Measurements from ENCODE around the gene SALL3. TPM values are rescaled to one million over a fixed set of nuclear protein-coding genes. Genes with fewer than 3 reads are reported as not detected.

SALL3 gene
- total and polyA plus RNA-seq, 2 of the 4 experiments (the other 2 are of a cell fraction), result not detected

DNA sequence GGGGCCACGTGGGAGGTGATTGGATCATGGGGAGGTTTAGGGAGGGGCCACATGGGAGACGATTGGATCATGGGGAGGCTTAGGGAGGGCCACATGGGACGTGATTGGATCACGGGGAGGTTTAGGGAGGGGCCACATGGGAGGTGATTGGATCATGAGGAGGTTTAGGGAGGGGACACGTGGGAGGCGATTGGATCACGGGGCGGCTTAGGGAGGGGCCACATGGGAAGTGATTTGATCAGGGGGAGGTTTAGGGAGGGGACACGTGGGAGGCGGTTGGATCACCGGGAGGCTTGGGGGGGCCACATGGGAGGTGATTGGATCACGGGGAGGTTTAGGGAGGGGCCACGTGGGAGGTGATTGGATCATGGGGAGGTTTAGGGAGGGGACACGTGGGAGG, 22.5 kb upstream of the SALL3 start:
- H3K27me3 ChIP-seq (ENCODE audit: control insufficient read depth, insufficient read depth, low read length), result no peaks in the 10 kb centered on the region
- ChIA-PET CTCF (no interaction called here), POLR2A (ENCODE audit: unreplicated experiment) (no interaction called here)
- H3K56ac ChIP-seq (ENCODE audit: extremely low read depth, insufficient read depth, low read length), result no peak overlapping the region
- TF ChIP-seq FOS (IDR thresholded peaks at IDR 0.05; ENCODE audit: low read depth, low read length) (no peak), MAZ (IDR thresholded peaks at IDR 0.05; ENCODE audit: borderline replicate concordance, low read depth, low read length) (no peak), RAD21 (IDR thresholded peaks at IDR 0.05; ENCODE audit: low read length) (no peak), NFE2L2 (IDR thresholded peaks at IDR 0.05; ENCODE audit: low read depth, low read length) (no peak)
- TF ChIP-seq, protein P1, sequence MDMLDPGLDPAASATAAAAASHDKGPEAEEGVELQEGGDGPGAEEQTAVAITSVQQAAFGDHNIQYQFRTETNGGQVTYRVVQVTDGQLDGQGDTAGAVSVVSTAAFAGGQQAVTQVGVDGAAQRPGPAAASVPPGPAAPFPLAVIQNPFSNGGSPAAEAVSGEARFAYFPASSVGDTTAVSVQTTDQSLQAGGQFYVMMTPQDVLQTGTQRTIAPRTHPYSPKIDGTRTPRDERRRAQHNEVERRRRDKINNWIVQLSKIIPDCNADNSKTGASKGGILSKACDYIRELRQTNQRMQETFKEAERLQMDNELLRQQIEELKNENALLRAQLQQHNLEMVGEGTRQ (IDR thresholded peaks at IDR 0.05; ENCODE audit: low read depth, low read length), result no peak
- 71% methylated on average over 12 of the region's 14 CpGs; no CpG with 5 or more reads in 1 of the 2 experiments for WGBS, 2 experiments (ENCODE audit: extremely low coverage in 2 of 2, insufficient read length in 1 of 2)
- peaks cover 24% of the 10 kb centered on the region for H3K9me3 ChIP-seq (ENCODE audit: control insufficient read depth, insufficient read depth, low read length)
- DNase-seq, result no peak
- H4K20me1 ChIP-seq (ENCODE audit: insufficient read depth, low read length), result no peaks in the 10 kb centered on the region
- no peak overlapping the region for H3K27ac ChIP-seq (ENCODE audit: insufficient read depth, low read length)
- H3K4ac ChIP-seq (ENCODE audit: low read depth, low read length), result no peak overlapping the region
- H3K9ac ChIP-seq (ENCODE audit: low read depth, low read length), result no peak overlapping the region
- H3K23ac ChIP-seq (ENCODE audit: low read depth, low read length), result no peak overlapping the region
- no peak overlapping the region for H4K5ac ChIP-seq (ENCODE audit: low read depth, low read length)
- no peak overlapping the region for H3K4me2 ChIP-seq (ENCODE audit: low read depth, low read length)
- in situ Hi-C loops (cut with MboI; ENCODE audit: low sequenced_read_pairs), result no loop called here
- H3K18ac ChIP-seq (ENCODE audit: low read depth, low read length), result no peak overlapping the region
- dilution Hi-C loops (cut with HindIII; ENCODE audit: low sequenced_read_pairs, unreplicated experiment), result no loop called here
- no peak overlapping the region for H2BK120ac ChIP-seq (ENCODE audit: low read depth, low read length)
- no peak overlapping the region for H2BK5ac ChIP-seq (ENCODE audit: low read depth, low read length, poor library complexity, severe bottlenecking)
- no peak overlapping the region for H4K91ac ChIP-seq (ENCODE audit: insufficient read depth, low read depth, low read length)
- no peak overlapping the region for H4K8ac ChIP-seq (ENCODE audit: low read depth in 2 of 2, low read length in 2 of 2)
- H2BK20ac ChIP-seq (ENCODE audit: low read depth, low read length), result no peak overlapping the region
- H3K4me3 ChIP-seq (ENCODE audit: insufficient read depth, low read depth, low read length), result no peak overlapping the region
- no TSS peak for BruUV-seq (replicated peaks)
- H2AK5ac ChIP-seq (ENCODE audit: low read depth, low read length), result no peak overlapping the region
- H2BK15ac ChIP-seq (ENCODE audit: low read depth, low read length), result no peak overlapping the region
- no peak for ATAC-seq (ENCODE audit: low read depth)
- no peaks in the 10 kb centered on the region for H3K4me1 ChIP-seq (ENCODE audit: control insufficient read depth, insufficient read depth, low read length)
- no peak overlapping the region for H3K14ac ChIP-seq (replicated peaks; ENCODE audit: low read depth, low read length)
- H3K36me3 ChIP-seq (ENCODE audit: control insufficient read depth, insufficient read depth, low read length), result no peaks in the 10 kb centered on the region
- no peak overlapping the region for H2AFZ ChIP-seq (replicated peaks; ENCODE audit: low read length, poor library complexity)
- intact Hi-C loops (cut with micrococcal nuclease), result no loop called here
- H3K9me1 ChIP-seq (ENCODE audit: insufficient read depth, low read length), result no peaks in the 10 kb centered on the region
- H3K79me1 ChIP-seq (ENCODE audit: low read depth in 1 of 2, low read length in 2 of 2), result no peaks in the 10 kb centered on the region
- H2AK9ac ChIP-seq (replicated peaks; ENCODE audit: low read depth, low read length, poor library complexity), result no peak overlapping the region
